ENCODE results near the gene FGR.

- no peak for TF ChIP-seq POLR2A (IDR thresholded peaks at IDR 0.05; ENCODE audit: extremely low read depth, insufficient read length)
- no peak for TF ChIP-seq MYC (IDR thresholded peaks at IDR 0.05; ENCODE audit: low read depth, low read length)
These were observed 62.8 kb downstream of the FGR start for GRCh38 chr1:27572019-27572678.

Measured in NB4 (cell line).